Kidney epithelial cell (primary cell): ENCODE data around the gene SLC13A2. TPM values are rescaled to one million over a fixed set of nuclear protein-coding genes. Genes with fewer than 3 reads are reported as not detected.

ENCODE experiments used
- DNase-seq: peaks from one replicate; pipeline ENCODE4 v3.0.0-alpha.2; 2010; ENCODE audit warnings: low read depth
- H3K27me3 ChIP-seq: 2 replicates; pipeline ENCODE4 v1.6.0; 2011; ENCODE audit warnings: low read length; ENCODE audit not compliant: control insufficient read depth, insufficient read depth
- H3K36me3 ChIP-seq: 2 replicates; pipeline ENCODE4 v1.5.1; 2011; ENCODE audit warnings: low read length; ENCODE audit not compliant: control insufficient read depth, insufficient read depth
- H3K4me3 ChIP-seq: 2 replicates; pipeline ENCODE4 v1.5.1; 2011; ENCODE audit warnings: low read depth, mild to moderate bottlenecking, control low read depth, low read length
- CTCF ChIP-seq: IDR thresholded peaks from 2 replicates; pipeline ENCODE4 v1.5.1; 2011; ENCODE audit warnings: mild to moderate bottlenecking, moderate library complexity, low read length, control low read depth, inconsistent platforms; ENCODE audit not compliant: insufficient read depth, poor library complexity, severe bottlenecking
- total RNA-seq: library from RNA; depleted of rRNA; stranded (reverse); fragments of >200 nt; gene quantifications from 2 replicates; pipeline ENCODE4 v1.2.3, GENCODE V29; 2015

SLC13A2 gene
- total RNA-seq, 1 donor from 2014 or later: not detected

GRCh38 chr17:28480278-28480677 is 6.8 kb downstream of the SLC13A2 start:
- H3K4me3 ChIP-seq: no peak overlapping the region
- no peak for TF ChIP-seq CTCF
- peaks cover 9% of the 10 kb centered on the region for H3K27me3 ChIP-seq
- no peak for DNase-seq
- H3K36me3 ChIP-seq: no peaks in the 10 kb centered on the region

GRCh38 chr17:28480799-28481571 is 7.5 kb downstream of the SLC13A2 start:
- Histone ChIP-seq H3K36me3 (no peaks in the 10 kb centered on the region), H3K27me3 (peaks cover 9% of the 10 kb centered on the region), H3K4me3 (no peak overlapping the region)
- no peak for TF ChIP-seq CTCF
- DNase-seq: no peak

- no peak for TF ChIP-seq CTCF
- no peak overlapping the region for H3K4me3 ChIP-seq
- H3K36me3 ChIP-seq: no peaks in the 10 kb centered on the region
- peaks cover 12% of the 10 kb centered on the region for H3K27me3 ChIP-seq
- no peak for DNase-seq
These were observed 9.2 kb downstream of the SLC13A2 start for GRCh38 chr17:28482551-28483199.

GRCh38 chr17:28484296-28484695 is 10.9 kb downstream of the SLC13A2 start:
- Histone ChIP-seq H3K4me3 (no peak overlapping the region), H3K27me3 (peaks cover 12% of the 10 kb centered on the region), H3K36me3 (no peaks in the 10 kb centered on the region)
- no peak for TF ChIP-seq CTCF
- no peak for DNase-seq

GRCh38 chr17:28485049-28485448 is 11.6 kb downstream of the SLC13A2 start:
- no peaks in the 10 kb centered on the region for H3K36me3 ChIP-seq
- DNase-seq: no peak
- H3K27me3 ChIP-seq: peaks cover 12% of the 10 kb centered on the region
- no peak overlapping the region for H3K4me3 ChIP-seq
- no peak for TF ChIP-seq CTCF
